ENCODE data around the gene HEPN1. TPM values are rescaled to one million over a fixed set of nuclear protein-coding genes. Genes with fewer than 3 reads are reported as not detected.

HEPN1 gene
- total and polyA plus RNA-seq, 4 donors: not detected

- Histone ChIP-seq H3K4me1 (ENCODE audit: control insufficient read depth in 5 of 5, insufficient read depth in 5 of 5, low read length in 5 of 5) (peaks cover 0 to 16% (median 11%) of the 10 kb centered on the region in 5 donors), H3K27ac (ENCODE audit: low read depth in 1 of 2, low read length in 1 of 2) (no peak overlapping the region), H3K36me3 (ENCODE audit: control insufficient read depth in 4 of 4, insufficient read depth in 4 of 4, low read length in 4 of 4) (peaks cover 0 to 4% (median 0%) of the 10 kb centered on the region in 4 donors), H3K9me3 (ENCODE audit: control insufficient read depth in 4 of 4, insufficient read depth in 3 of 4, low read length in 3 of 4) (no peaks in the 10 kb centered on the region), H3K27me3 (ENCODE audit: control insufficient read depth in 3 of 3, insufficient read depth in 3 of 3, low read length in 2 of 3) (no peaks in the 10 kb centered on the region), H3K4me3 (no peak overlapping the region), H3K9ac (ENCODE audit: insufficient read depth in 1 of 2, low read length in 2 of 2) (no peak overlapping the region)
- WGBS, 2 donors: 69 to 83% methylated on average over 9 of the region's 9 CpGs
- no peak for DNase-seq
- no peak for TF ChIP-seq CTCF (IDR thresholded peaks at IDR 0.05; ENCODE audit: control extremely low read depth, extremely low read depth)
- no peak for ATAC-seq (ENCODE audit: insufficient read depth, low FRiP score)
Observed at GRCh38 chr11:124890683-124891372, 28.2 kb upstream of the HEPN1 start.

- no peak overlapping the region for H3K9ac ChIP-seq (ENCODE audit: insufficient read depth in 1 of 2, low read length in 2 of 2)
- no peak for TF ChIP-seq CTCF (IDR thresholded peaks at IDR 0.05; ENCODE audit: control extremely low read depth, extremely low read depth)
- peak; percentile 41 to 62 (median 48) for DNase-seq
- ATAC-seq (ENCODE audit: insufficient read depth, low FRiP score): no peak
- no peak overlapping the region for H3K27ac ChIP-seq (ENCODE audit: low read depth in 1 of 2, low read length in 1 of 2)
- H3K4me1 ChIP-seq (ENCODE audit: control insufficient read depth in 5 of 5, insufficient read depth in 5 of 5, low read length in 5 of 5): peaks cover 0 to 15% (median 11%) of the 10 kb centered on the region in 5 donors
- no peaks in the 10 kb centered on the region for H3K9me3 ChIP-seq (ENCODE audit: control insufficient read depth in 4 of 4, insufficient read depth in 3 of 4, low read length in 3 of 4)
- no peak overlapping the region for H3K4me3 ChIP-seq
- peaks cover 0 to 4% (median 0%) of the 10 kb centered on the region in 4 donors for H3K36me3 ChIP-seq (ENCODE audit: control insufficient read depth in 4 of 4, insufficient read depth in 4 of 4, low read length in 4 of 4)
- H3K27me3 ChIP-seq (ENCODE audit: control insufficient read depth in 3 of 3, insufficient read depth in 3 of 3, low read length in 2 of 3): no peaks in the 10 kb centered on the region
- 65 to 82% methylated on average over 12 of the region's 12 CpGs for WGBS, 2 donors
Observed at GRCh38 chr11:124891373-124891861, 27.6 kb upstream of the HEPN1 start.

- TF ChIP-seq CTCF (IDR thresholded peaks at IDR 0.05; ENCODE audit: control extremely low read depth, extremely low read depth): no peak
- no peak for ATAC-seq (ENCODE audit: insufficient read depth, low FRiP score)
- H3K9me3 ChIP-seq (ENCODE audit: control insufficient read depth in 4 of 4, insufficient read depth in 3 of 4, low read length in 3 of 4): no peaks in the 10 kb centered on the region
- no peaks in the 10 kb centered on the region for H3K27me3 ChIP-seq (ENCODE audit: control insufficient read depth in 3 of 3, insufficient read depth in 3 of 3, low read length in 2 of 3)
- H3K4me3 ChIP-seq: no peak overlapping the region
- H3K9ac ChIP-seq (ENCODE audit: insufficient read depth in 1 of 2, low read length in 2 of 2): no peak overlapping the region
- WGBS, 2 donors: 88 to 92% methylated on average over 2 of the region's 2 CpGs
- DNase-seq: no peak
- peaks cover 0 to 4% (median 0%) of the 10 kb centered on the region in 4 donors for H3K36me3 ChIP-seq (ENCODE audit: control insufficient read depth in 4 of 4, insufficient read depth in 4 of 4, low read length in 4 of 4)
- H3K27ac ChIP-seq (ENCODE audit: low read depth in 1 of 2, low read length in 1 of 2): peak overlapping the region in 1 of 2 donors; percentile 66
- H3K4me1 ChIP-seq (ENCODE audit: control insufficient read depth in 5 of 5, insufficient read depth in 5 of 5, low read length in 5 of 5): peaks cover 0 to 13% (median 10%) of the 10 kb centered on the region in 5 donors
Observed at GRCh38 chr11:124892146-124892545, 26.9 kb upstream of the HEPN1 start.

Data from lung (tissue), 12 donors.